Measurements from ENCODE around the gene SCUBE1.

Gene SCUBE1

DNA sequence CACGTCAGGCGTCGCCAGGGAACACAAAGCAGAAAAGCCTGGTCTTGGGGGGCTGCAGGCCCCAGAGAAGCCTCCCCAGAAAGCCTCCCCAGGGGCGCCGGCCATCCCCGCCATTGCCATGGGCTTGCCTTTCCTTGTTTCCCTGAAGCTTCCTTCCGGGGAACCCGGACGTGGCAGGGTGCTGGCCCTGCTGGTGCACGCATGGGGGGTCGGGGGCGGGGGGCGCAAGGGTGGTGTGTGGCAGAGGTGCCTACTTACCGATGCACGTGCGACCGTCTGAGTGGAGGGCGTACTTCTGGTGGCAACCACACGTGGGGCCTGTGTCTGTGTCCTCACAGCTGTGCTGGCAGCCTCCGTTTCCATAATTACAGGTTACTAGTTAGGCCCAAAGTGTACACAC is 85.2 kb downstream of the SCUBE1 start:
- DNase-seq (ENCODE audit: low read depth in 2 of 2): no peak

- no peak for DNase-seq (ENCODE audit: low read depth in 2 of 2)
Measured at GRCh38 chr22:43257549-43257948, 85.6 kb downstream of the SCUBE1 start.

- DNase-seq (ENCODE audit: low read depth in 2 of 2): no peak
Measured at GRCh38 chr22:43256976-43257545, 86.1 kb downstream of the SCUBE1 start.

DNA sequence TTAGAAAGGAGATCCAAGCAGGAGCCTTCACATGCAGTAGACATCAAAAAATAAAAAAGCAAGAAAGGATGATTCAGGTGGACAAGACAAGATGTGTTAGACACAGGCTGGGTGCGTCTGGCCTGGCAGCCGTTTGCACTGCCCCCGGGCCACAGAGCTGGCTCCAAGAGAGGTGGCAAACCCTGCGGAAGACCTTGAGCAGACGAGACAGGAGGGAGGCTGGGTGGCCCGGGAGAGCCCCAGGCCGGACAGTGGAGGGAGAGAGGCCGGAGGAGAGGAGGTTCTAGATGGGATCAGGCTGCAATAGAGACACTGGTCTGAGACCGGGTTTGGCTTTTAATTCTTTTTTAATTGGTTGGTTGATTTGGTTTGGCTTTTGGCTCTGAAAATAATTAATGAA is 86.6 kb downstream of the SCUBE1 start:
- no peak for DNase-seq (ENCODE audit: low read depth in 2 of 2)

GRCh38 chr22:43255299-43255698 is 87.9 kb downstream of the SCUBE1 start:
- no peak for DNase-seq (ENCODE audit: low read depth in 2 of 2)

DNA sequence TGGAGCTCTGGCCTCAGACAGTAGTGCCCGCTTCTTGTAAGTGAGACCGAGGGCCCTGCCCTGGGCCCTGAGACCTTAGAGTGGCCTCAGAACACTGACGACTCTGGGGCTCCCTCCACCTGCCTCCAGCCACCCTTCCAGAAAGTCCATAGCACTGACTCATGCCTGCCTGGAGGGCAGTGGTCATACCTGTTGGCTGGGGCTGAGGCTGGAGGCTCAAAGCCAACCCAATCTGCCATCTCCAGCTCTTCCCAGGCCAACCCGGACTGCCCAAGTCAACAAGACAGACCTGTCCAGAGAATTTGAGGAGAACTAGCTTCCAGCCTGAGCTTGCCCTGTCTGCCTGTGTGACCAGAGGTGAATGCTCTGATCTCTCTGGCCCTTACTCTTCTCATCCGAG is 89.3 kb downstream of the SCUBE1 start:
- no peak for DNase-seq (ENCODE audit: low read depth in 2 of 2)

DNA sequence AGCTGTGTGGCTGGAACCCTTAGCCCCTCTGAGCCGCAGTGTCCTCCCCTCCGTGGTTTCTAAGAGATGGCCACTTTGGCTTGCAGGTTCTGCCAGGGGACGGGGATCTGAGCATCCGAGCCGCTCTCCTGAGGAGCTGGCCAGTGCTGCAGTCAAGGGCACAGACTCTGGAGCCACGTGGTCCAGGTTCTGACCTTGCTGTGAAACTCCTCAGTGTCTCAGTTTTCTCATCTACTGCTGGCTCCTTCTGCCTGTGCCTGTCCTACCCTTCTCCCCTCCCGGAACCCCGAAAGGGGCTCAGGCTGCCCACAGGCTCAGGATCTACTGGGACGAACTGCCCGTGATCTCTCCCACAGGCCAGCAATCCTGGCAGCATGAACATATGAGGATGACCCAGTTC is 90.9 kb downstream of the SCUBE1 start:
- DNase-seq (ENCODE audit: low read depth in 2 of 2): no peak

DNA sequence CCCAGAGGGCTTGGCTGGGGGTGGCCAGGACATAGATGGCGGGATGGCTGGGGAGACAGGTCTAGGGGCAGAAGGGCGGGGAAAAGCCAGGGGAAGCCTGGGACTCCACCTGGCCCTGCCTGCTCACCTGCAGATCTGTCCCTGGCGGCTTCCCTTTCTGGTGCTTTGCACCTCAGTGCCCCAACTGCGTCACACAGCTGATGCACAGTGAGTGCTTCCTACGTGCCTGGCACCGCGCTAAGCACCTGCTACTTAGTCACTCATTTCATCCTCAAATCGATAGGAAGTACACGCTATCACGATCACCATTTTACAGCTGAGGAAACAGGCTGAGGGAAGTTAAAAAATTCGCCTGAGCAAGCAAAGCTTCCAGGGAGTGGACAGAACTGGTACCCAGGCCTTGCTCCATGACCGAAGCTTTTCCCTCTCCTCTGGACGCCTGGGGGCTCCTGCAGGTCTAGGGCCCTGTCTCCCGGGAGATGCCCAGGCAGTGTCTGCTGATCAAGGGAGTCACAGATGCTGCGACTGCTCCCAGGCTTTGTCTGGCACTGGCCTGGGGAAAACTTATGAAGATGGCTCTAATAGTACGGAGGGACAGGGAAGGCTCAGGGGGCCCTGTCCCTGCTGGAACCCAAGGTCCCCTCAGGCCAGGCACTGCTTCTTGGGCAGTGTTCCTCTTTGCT is 93.2 kb downstream of the SCUBE1 start:
- DNase-seq (ENCODE audit: low read depth in 2 of 2): no peak

- no peak for DNase-seq (ENCODE audit: low read depth in 2 of 2)
Measured at GRCh38 chr22:43247546-43248260, 95.5 kb downstream of the SCUBE1 start.

- DNase-seq (ENCODE audit: low read depth in 2 of 2): no peak
Measured at GRCh38 chr22:43246188-43246587, 97.0 kb downstream of the SCUBE1 start.

GRCh38 chr22:43245717-43246116 is 97.5 kb downstream of the SCUBE1 start:
- no peak for DNase-seq (ENCODE audit: low read depth in 2 of 2)

- no peak for DNase-seq (ENCODE audit: low read depth in 2 of 2)
Measured at GRCh38 chr22:43244803-43245527, 98.2 kb downstream of the SCUBE1 start.

- DNase-seq (ENCODE audit: low read depth in 2 of 2): no peak
Measured at GRCh38 chr22:43244402-43244801, 98.8 kb downstream of the SCUBE1 start.

DNA sequence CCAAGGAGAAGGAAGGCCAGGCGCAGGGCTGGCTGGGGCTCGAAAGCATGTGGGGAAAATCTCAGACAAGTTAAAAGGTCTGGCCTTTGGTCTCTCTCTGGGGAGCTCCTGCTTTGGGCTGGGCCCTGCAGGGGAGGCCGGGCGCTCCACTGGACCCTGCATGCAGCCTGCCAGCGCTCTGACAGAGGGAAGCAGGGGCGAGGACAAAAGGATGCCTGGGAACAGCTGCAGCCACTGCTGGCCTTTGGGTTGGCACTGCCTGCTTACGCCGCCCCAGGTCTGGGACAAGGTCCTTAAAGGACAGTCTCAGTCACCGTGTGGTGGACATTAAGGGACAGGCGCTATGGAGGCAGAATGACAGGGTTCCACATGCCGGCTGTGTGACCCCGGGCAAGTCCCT is 99.8 kb downstream of the SCUBE1 start:
- DNase-seq (ENCODE audit: low read depth in 2 of 2): no peak

GRCh38 chr22:43242627-43243026 is 100.5 kb downstream of the SCUBE1 start:
- DNase-seq (ENCODE audit: low read depth in 2 of 2): no peak

- no peak for DNase-seq (ENCODE audit: low read depth in 2 of 2)
Measured at GRCh38 chr22:43241699-43242386, 101.3 kb downstream of the SCUBE1 start.

DNA sequence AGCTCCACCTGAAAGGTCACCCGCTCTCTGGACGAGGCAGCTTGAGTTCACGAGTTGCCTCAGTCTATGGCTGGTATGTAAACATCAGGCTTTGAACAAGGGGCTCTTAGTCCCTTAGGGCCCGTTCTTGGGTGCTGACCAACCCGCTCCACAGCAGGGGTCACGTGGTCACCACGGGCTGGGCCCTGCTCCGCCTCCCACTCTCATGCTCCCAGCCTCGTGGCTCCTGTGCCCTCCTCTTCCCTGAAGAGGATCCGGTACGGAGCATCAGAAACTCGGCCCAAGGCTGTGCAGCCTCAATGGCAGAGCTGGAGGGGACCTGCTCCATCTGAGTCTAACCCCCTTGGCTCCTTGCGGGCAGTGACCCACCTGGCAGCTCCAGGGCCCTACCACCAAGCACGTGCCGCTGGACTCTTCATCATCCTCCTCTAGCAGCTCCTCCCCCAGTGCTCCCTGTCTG is 102.0 kb downstream of the SCUBE1 start:
- DNase-seq (ENCODE audit: low read depth in 2 of 2): no peak

DNA sequence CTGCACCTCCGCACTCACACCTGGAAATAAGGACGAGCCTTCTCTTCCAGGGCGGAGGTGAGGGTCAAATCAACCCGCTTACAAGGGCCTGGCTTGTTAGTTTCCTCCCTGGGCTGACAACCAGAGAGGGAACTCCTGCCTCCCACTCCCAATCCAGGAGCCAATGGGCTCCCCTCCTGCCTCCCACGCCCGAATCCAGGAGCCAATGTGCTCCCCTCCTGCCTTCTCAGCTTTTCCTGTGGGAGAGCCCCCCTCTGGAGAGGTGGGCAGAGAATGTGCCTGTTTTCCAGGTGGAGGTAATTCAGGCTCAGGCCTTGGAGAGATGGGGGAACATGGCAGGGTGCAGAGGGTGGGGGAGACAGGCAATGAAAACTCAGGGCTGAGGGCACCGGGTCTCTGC is 102.6 kb downstream of the SCUBE1 start:
- DNase-seq (ENCODE audit: low read depth in 2 of 2): no peak

DNA sequence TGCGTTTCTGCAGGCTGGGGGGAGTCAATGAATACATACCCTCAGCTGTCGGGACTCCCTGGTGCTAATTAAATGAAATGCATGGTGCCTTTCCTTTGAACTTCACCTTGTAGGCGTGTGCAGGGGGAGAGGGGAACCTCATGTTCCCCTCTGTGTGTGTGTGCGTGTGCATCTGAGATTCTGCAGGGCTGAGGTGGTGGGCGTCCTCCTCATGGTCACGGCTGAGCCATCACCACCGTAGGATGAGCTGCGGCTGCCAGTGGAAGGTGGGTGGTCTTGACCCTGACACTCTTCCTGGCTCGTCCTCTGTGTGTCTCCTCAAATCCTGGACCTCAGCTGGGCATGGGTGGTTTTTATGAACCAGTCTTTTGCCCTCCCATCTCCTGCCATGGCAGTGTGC is 103.2 kb downstream of the SCUBE1 start:
- no peak for DNase-seq (ENCODE audit: low read depth in 2 of 2)

DNA sequence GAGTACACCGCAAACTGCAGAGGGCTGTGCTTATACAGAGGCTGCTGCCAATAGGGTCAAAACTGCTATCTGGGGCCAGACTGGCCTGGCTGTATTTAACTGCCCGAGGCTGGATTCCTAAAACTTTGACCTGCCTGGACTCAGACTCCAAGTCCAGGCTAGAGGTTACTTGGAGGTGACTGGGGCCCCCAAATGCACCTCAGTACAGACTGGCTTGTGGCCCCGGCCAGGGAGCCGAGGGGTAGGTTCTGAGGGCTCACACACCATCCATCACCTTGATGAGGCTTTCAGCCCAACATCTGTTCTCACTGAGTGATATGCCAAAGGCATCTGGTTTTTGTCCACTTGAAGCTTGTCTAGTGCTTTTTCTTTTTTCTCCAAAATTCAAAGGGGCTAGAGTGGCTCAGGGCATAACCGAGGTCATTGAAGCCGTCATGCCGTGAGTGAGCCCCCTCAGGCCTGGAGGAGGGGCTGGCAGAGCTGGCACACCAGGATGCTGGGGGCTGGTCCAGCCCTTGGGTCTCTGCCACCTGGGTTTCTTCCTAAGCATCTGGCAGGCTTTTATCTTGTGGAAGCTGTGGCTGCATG is 103.9 kb downstream of the SCUBE1 start:
- DNase-seq (ENCODE audit: low read depth in 2 of 2): no peak

- no peak for DNase-seq (ENCODE audit: low read depth in 2 of 2)
Measured at GRCh38 chr22:43238526-43239006, 104.6 kb downstream of the SCUBE1 start.
